Upper lobe of left lung (tissue), 4 donors: Measurements from ENCODE around the gene NOL4L.

Experiments used
- CTCF ChIP-seq, 6 experiments: fragments of 450-650 bp in 4 of 6; fragments of 200-600 bp in 2 of 6; sonication (generic) in 2 of 6; IDR thresholded peaks; one replicate each; pipeline ENCODE4 v1.5.1; 2016 to 2019; ENCODE audit warnings: antibody characterized with exemption in 6 of 6
- EP300 ChIP-seq, 4 donors: sonication (generic); formaldehyde crosslinking; IDR thresholded peaks; one replicate each; pipeline ENCODE4 v1.5.1; 2017; ENCODE audit warnings: antibody characterized with exemption in 4 of 4, control low read depth in 2 of 4

- TF ChIP-seq CTCF (IDR thresholded peaks at IDR 0.05): no peak
- TF ChIP-seq EP300 (IDR thresholded peaks at IDR 0.05): no peak
These were observed 22.6 kb downstream of the NOL4L start for GRCh38 chr20:32562495-32562911.
